AML-193 (cell line): ENCODE data around the gene HOXA5.

Experiments used
- DNase-seq, 2 experiments: peaks; one replicate each; lab custom pipeline; 2025; lab: John Stamatoyannopoulos, UW

HOXA5 gene

DNA sequence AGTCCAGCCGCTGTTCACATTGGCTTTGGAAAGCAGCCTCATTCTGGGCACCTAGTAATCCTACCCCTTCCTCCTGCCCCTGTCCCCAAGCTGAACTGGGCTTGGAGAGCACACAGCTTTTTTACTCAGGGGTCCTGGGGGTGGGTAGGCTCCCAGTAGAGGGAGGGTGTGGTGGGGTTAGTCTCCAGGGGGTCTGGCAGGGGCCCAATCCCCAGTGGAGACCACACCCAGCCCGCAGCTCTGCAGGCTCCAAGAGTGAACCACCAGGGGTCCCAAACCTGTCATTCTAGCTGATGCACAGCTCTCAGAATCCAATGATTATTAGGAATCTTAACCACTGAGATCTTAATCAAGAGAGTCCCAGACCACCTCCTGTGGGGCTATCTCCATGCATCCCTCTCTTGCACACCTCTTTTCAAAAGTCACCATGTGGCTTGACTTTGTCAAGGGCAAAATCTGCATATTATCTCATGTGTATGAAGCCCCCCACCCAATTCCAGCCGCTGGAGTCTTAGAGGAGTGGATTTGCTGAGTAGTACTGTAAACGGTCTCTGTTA lies 38.9 kb upstream of the HOXA5 start:
- DNase-seq: no peak

- DNase-seq: no peak
Observed at GRCh38 chr7:27181795-27182275, 38.4 kb upstream of the HOXA5 start.

DNA sequence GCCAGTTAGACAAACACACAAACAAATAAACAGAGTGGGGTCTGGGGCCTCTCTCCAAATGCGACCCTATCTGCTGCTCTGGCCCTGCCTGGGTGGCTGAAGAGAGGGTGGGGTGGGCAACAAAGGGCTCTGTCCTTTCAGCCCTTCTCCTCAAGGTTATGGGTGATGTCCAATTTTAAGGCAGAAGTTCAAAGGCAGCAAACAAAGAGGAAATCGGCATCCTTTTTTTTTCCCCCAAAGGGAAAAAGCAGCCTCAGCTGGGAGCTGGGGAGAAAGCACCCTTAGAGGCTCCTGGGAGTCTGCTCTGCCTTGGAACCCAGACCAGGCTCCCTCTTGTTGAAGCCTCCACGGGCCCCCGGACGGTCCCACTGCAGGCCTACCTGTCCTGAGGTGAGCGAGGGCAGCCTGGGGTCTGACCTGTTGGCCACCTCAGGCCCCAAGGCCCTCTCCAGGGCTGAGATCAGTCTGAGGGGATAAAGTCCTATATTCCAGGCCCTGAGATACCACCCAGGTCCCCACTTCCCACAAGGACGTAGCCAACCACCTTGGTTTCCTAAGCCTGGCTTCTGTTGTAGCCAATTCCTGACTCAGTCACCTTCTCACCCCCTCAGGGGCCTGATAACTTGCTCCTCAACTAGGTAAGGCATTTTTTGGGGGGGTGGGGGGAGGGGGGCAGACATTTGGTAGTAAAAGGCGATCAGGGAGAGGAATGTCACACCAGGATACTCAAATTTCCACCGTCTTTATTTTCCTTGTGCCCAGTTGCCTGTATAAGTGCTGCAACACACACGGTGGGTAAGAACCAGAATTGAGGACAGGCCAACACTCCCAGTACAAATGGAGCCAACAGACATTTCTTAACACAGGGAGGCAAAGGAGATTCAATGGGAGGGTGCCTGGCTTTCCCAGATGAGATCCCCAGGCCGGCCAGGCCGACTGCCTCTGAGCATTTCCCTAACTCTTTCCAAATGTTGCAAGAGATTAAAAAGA lies 37.2 kb upstream of the HOXA5 start:
- DNase-seq: no peak

DNA sequence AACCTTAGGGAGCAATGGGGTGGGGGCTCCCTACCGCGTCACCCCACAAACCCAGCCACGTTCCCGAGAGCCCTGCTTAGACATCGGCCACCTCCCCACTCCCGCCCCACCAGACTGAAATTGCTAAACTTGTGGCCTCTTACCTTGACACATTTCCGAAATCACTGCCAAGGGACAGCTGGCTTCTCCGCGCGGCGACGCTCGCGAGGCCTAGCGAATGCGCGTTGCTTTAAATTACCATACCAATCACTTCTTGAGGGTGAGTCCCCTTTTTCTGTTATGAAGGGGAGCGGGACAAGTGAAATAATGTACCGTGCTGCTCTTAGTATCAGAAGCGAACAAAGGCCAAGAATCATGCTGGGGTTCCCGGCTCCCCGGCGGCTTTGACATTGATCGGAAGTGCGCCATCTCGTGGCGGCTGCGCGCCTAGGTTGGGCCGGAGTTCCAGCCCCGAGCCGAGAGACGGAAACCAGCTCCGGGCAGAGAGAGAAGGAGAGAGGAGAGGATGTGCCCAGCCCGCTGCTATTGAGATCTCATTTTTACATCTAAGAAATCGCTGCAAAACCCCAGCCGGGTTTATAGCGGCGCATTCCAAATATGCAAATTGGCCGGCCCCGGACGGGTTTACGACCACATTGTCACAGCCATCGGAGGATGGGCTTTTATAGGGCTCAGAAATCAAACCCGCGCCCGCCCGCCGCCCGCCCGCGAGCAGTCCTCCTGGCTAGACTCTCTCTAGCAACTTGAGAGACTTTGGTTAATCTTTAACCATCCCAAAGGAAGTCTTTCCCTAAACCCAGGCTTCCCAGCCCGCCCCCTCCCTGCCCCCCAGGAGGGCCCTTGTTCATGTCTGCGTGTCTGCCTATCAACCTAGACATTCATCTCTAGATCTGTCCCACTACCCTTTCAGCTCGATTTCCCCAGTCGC lies 36.3 kb upstream of the HOXA5 start:
- DNase-seq: peak in 1 of 2 experiments; percentile 12

DNA sequence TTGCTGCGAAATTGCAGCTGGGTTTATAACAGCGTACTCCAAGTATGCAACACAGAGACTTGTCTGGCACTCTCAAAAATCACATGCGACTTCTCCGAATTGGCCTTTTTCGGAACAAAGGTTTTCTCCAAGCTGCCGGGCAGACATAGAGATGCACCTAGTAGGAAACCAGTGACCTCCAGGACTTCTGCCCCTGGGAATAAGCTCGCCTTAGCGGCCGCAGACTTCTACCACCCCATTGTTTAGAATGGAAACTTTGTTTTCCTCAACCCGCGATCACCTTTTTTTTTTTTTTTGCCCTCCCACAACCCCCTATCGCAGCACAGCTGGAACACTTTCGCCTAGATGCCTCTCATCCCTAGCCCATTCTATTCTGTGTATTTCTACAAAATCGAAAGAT lies 35.5 kb upstream of the HOXA5 start:
- DNase-seq: no peak

DNA sequence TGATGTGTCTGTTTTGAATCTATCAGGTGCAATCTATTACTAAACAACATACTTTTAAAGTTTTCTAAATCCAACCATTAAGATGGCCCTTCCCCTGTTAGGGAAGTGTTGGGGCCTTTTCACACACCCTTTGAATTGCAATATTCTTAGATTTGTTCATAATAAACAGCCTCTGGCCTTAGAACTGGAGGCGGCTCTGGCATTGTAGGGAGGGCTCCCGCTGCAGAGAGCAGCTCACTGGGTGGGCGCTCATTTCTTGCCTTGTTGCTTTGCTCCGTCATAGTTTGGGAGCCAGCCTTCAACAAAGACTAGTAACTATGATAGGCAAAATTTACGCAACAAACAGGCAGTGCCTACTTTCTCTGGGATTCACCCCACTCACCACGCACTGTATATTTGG lies 34.9 kb upstream of the HOXA5 start:
- no peak for DNase-seq

DNA sequence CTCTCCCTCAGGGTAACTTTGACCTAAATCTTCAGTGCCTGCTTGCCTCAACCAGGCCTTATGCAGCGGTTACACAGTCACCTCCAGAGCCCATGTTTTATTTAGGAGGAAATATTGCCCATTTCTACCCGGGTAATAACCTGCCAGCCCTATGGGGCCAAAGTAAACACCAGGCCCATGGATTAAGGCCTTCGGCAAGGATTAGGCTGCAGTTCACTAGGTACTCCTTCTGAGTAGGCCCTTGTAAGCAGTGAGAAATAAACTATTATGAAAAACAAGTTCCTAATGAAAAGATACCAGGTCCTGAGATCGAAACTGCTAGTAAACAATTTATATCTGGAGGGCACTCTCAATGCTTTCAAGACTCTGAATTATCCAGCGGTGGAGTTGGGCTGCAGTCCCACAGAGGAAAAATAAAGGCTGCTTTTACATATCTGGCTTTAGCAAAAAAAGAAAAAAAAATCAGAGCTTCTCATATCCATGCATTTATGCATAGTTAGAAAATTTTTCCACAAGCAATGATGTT lies 34.4 kb upstream of the HOXA5 start:
- no peak for DNase-seq

DNA sequence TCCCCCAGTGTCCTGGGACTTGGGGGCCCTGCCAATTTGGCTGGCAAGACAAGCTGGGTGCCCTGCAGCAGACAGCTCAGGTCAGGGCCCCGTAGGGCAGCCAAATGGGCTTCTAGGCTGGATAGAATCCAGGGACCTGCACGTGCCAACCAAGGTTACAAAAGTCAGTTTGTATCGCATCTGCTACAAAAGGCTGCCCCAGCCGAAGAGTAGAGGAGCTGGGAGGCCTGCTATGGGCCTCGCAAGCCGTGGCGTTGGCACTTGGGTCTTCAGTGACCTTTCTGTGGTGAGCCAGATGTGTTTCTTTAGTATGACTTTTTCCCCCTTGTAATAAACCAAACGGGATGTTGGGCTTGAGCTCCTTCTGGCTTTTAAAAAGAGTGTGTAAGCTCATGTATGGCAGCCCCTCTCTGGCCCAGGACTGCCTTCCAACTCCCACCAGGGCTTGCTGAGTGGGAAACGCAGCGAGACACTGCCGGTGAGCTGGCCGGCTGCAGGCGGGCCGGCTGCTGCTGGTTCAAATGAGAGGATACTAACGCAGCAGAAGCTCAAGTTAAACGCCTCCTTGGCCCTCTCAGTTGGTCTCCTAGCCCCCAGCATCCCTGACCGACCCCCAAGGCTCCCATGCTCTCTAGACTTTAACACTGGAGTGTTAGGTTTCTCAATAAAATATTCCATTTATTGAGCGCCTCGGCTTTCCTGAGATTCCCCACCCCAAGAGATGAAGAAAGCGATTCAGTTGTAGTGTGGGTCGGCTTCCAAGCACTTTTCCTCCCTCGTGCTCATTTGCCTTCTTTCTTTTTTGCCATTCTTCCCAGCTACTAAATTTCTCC lies 33.7 kb upstream of the HOXA5 start:
- no peak for DNase-seq

DNA sequence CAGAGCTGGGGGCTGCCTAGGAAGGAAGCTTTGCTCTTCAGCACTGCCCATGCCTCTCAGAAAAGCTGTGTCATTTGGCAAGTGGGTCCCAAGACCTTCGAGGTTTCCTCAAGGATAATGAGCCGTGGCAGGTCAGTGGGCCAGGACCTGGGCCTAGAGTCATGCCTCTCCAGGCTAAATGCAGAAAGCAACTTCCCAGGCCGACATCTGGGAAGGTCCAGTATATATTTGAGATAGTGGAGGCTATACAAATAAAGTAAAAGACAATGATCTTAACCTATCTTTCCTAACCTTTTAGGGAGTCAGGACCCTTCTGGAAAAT lies 33.0 kb upstream of the HOXA5 start:
- DNase-seq: no peak

- no peak for DNase-seq
Observed at GRCh38 chr7:27175626-27176523, 32.4 kb upstream of the HOXA5 start.

DNA sequence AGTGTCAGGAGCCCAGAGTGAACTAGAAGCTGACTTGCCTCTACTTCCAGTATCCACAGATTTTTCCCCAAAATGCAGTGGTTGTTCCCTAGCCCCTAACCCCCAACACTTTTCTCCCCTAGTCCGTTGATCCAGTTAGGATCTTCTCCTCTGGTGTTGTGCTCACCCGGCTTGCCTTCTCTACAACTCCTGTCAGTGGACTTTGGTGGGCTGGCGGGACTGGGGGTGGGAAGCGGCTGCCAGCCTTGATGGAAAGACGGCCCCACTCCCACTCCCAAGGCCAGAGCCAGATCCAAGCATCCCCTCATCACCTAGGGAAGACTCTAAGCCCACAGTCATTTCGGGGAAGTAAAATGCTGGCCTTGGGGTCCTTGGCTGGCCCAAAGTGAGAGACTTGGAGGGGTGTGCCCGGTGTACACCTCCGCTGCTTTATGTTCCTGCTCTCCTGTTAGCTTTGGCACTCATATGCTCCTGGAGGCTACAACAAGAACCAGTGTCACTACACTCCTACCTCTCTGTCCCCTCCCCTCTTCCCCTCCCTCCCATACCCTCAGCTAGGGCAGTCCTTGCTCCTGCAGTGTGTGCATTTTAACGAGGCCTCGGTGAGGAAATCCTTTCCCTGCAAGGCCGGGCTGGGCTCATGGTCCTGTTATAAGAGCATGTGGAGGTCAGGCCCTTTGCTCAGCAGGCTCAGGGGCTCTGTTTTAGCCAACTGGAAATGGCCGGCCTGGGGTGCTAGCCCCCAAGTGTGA lies 31.6 kb upstream of the HOXA5 start:
- DNase-seq: no peak

DNA sequence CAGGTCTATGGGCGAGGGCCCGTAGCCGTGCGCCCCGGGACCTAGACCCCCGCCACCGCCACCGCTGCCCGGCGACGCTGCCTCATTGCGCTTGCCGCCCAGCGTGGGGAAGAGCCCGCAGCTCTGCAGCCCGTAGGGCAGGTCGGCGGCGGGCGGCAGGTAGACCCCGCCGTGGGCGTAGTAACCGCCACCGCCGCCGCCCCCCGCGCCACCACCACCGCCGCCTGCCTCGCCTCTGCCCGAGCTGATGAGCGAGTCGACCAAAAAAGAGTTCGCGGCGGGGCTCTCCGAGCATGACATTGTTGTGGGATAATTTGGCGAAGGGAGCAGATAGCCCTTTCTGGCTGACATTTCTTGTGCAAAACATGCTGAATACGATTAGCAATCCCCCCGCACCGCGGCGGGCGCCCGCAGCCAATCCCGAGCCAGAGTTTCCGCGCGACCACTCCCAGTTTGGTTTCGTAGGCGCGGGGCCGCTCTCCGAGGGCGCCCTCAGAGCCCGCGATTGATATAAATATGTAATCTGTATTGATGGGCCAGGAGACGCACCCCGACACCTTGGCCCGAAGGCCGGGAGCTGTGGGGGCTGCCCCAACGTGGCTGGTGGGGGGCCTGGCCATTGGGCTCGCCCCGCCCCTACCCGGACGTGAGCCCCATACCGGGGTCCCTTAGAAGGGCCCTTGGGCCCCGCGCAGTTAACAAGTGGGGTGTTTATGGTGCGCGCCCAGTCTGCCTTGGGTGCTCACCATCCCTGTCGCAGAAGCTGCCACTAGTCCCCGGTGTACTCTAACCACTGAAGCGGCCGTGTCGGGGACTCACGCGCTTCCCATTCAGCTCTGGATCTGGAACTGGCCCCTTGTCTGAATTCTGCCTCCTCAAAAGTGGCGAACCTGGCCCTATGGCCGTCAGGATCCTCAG lies 30.7 kb upstream of the HOXA5 start, which contains the start of gene HOXA10:
Gene HOXA10, minus strand, starts transcription at position 365 of the 918 bp plus-strand sequence. Its CDS starts 14 bp downstream, at position 351.
- no peak for DNase-seq

- DNase-seq: no peak
Observed at GRCh38 chr7:27173511-27173955, 30.1 kb upstream of the HOXA5 start.

DNA sequence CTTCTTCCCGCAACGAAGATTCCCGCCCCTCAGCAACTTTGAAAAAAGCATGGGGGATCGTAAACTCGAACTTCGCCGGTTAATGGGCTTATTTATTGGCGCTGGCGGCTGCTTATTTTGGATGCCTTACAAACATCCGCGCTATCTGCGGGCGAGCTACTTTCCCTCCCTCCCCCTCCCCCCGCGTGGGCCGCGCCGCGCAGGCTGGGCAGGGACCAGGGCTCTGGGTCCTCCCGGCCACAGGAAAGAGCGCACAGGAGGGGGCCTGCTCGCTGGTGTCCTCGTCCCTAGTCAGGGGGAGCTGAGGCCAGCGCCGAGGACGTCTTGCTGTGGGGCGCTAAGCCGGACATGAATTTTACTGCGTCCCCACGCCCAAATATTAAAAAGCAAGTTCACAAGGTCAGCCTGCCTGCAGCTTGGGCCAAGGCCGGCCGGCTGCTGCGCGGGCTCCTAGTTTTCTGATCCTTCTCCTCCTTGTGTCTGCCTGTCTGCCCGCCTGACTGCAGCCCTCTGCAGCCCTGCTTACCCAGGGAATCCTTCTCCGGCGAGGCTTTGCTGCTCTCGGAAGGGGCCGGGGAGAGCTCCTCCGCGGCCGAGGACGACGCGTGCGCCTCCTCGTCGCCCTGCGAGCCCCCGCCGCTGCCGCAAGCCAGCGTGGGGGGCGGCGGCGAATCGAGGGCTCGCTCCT lies 29.5 kb upstream of the HOXA5 start:
- no peak for DNase-seq

DNA sequence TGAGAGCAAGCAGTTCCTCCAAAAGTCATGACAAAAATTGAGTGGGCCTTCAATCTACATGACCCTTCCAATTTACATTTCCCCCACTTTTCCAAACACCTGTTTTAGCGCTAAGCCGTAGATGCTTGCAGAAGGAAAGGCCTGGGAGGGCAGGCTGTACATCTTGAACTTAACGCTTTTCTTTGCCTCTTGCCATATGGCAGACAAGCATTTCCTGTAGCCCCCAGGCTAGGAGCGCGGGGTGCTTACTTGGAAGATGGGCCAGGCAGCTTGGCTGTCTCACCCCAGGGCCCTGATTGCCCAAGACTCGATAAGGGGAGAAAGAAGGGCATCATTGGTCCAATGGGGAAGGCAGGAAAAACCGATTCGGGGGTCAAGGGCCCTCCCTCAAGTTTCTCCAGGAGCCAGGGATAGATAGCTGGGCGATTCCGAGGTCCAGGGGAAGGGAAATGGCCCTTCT lies 28.9 kb upstream of the HOXA5 start:
- no peak for DNase-seq

DNA sequence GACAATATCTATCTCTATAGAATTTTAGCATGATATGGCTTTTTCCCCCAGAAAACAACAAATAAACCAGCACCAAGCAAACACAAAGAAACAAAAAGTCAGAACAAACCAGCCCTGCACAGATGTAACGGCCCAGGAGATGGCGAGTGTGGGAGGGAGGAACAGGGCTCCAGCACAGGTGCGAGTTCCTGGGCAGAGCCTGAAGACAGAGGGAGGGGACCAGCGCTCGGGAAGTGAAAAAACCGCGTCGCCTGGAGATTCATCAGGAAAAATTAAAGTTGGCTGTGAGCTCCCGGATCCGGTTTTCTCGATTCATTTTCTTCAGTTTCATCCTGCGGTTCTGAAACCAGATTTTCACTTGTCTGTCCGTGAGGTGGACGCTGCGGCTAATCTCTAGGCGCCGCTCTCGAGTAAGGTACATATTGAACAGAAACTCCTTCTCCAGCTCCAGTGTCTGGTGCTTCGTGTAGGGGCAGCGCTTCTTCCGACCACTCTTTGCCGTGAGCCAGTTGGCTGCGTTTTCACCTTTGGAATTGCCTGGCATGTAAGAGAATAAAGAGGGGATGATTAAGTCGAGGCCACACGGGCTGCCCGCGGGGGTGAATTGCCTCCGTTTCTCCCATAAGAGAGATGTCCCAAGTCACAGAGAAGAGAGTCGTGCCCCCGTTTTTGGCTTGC lies 28.3 kb upstream of the HOXA5 start:
- no peak for DNase-seq

DNA sequence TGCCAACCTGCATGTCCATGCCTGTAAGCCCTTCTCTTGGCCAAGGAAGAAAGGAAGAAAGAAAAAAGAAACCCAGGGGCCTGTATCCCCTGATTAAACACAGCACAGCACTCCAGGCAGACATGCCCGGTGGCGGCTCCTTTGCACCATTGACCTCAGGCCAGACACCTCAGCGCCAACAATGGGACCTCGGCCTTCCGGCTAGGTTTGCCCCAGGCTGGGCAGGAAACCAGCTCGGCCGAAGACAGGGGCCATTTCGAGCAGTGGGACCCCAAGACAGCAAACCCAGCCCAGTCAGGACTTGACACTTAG lies 27.8 kb upstream of the HOXA5 start:
- DNase-seq: no peak
